Hepatocyte (in vitro differentiated cells): ENCODE data around the gene SH3RF3. TPM values are rescaled to one million over a fixed set of nuclear protein-coding genes. Genes with fewer than 3 reads are reported as not detected.

Experiments
- DNase-seq: peaks from one replicate; pipeline ENCODE4 v3.0.0-alpha.2; 2016; ENCODE audit warnings: low spot score
- H2AFZ ChIP-seq: fragments of 200-600 bp; sonication (generic); 2 replicates; pipeline ENCODE4 v1.6.0; 2016; ENCODE audit warnings: antibody characterized with exemption, mild to moderate bottlenecking
- H3K27ac ChIP-seq: fragments of 200-600 bp; sonication (generic); 2 replicates; pipeline ENCODE4 v1.5.1; 2016; ENCODE audit warnings: mild to moderate bottlenecking
- H3K27me3 ChIP-seq: fragments of 200-600 bp; sonication (generic); 2 replicates; pipeline ENCODE4 v1.6.1; 2016
- H3K36me3 ChIP-seq: fragments of 200-600 bp; sonication (generic); replicated peaks from 2 replicates; pipeline ENCODE4 v1.5.1; 2016; ENCODE audit warnings: low read depth; ENCODE audit not compliant: insufficient read depth
- H3K4me1 ChIP-seq: fragments of 200-600 bp; sonication (generic); 2 replicates; pipeline ENCODE4 v1.5.1; 2016; ENCODE audit warnings: mild to moderate bottlenecking, moderate library complexity; ENCODE audit not compliant: insufficient read depth
- H3K4me2 ChIP-seq: fragments of 200-600 bp; sonication (generic); 2 replicates; pipeline ENCODE4 v1.6.0; 2016
- H3K4me3 ChIP-seq: fragments of 200-600 bp; sonication (generic); 2 replicates; pipeline ENCODE4 v1.5.1; 2016; ENCODE audit warnings: mild to moderate bottlenecking
- H3K79me2 ChIP-seq: fragments of 200-600 bp; sonication (generic); 2 replicates; pipeline ENCODE4 v1.6.0; 2017; ENCODE audit warnings: mild to moderate bottlenecking
- H3K9me2 ChIP-seq: fragments of 200-600 bp; sonication (generic); replicated peaks from 2 replicates; pipeline ENCODE4 v1.6.0; 2017; ENCODE audit warnings: mild to moderate bottlenecking; ENCODE audit not compliant: insufficient read depth
- H3K9me3 ChIP-seq: fragments of 200-600 bp; sonication (generic); 2 replicates; pipeline ENCODE4 v1.5.1; 2016; ENCODE audit warnings: low read depth, mild to moderate bottlenecking
- H4K20me1 ChIP-seq: fragments of 200-600 bp; sonication (generic); 2 replicates; pipeline ENCODE4 v1.6.0; 2016; ENCODE audit warnings: mild to moderate bottlenecking; ENCODE audit not compliant: insufficient read depth, poor library complexity, severe bottlenecking
- EZH2 ChIP-seq: fragments of 200-600 bp; sonication (generic); IDR thresholded peaks from 2 replicates; pipeline ENCODE4 v1.6.1; 2016; ENCODE audit warnings: antibody characterized with exemption, mild to moderate bottlenecking, borderline replicate concordance
- EZH2phosphoT487 ChIP-seq: fragments of 200-600 bp; sonication (generic); IDR thresholded peaks from one replicate; pipeline ENCODE4 v1.6.1; 2018; ENCODE audit warnings: antibody characterized with exemption, mild to moderate bottlenecking, low read depth, moderate library complexity; ENCODE audit not compliant: unreplicated experiment, severe bottlenecking
- WGBS: methylation state at CpG from one replicate; pipeline ENCODE4 v1.1.6; 2016; ENCODE audit warnings: low lambda C conversion rate; ENCODE audit errors: missing lambda C conversion rate; 5-methylcytosine and 5-hydroxymethylcytosine counted together
- polyA plus RNA-seq: library from polyadenylated mRNA; unstranded; fragments of >200 nt; fragmentation: Nextera tagmentation; extraction: Ambion mirVana; gene quantifications from 2 replicates; pipeline ENCODE4 v1.2.1, GENCODE V29; 2016
- total RNA-seq: library from RNA; depleted of rRNA; stranded (reverse); fragments of >200 nt; gene quantifications from 2 replicates; pipeline ENCODE4 v1.2.3, GENCODE V29; 2014
- TF ChIP-seq, protein P1 (sequence below): fragments of 200-600 bp; sonication (generic); IDR thresholded peaks from 2 replicates; pipeline ENCODE4 v1.5.1; 2016; ENCODE audit warnings: antibody characterized with exemption, mild to moderate bottlenecking; ENCODE audit not compliant: poor library complexity

The SH3RF3 gene
- total and polyA plus RNA-seq, 2 experiments from 2014 or later: 1.9 to 2.1 TPM

DNA sequence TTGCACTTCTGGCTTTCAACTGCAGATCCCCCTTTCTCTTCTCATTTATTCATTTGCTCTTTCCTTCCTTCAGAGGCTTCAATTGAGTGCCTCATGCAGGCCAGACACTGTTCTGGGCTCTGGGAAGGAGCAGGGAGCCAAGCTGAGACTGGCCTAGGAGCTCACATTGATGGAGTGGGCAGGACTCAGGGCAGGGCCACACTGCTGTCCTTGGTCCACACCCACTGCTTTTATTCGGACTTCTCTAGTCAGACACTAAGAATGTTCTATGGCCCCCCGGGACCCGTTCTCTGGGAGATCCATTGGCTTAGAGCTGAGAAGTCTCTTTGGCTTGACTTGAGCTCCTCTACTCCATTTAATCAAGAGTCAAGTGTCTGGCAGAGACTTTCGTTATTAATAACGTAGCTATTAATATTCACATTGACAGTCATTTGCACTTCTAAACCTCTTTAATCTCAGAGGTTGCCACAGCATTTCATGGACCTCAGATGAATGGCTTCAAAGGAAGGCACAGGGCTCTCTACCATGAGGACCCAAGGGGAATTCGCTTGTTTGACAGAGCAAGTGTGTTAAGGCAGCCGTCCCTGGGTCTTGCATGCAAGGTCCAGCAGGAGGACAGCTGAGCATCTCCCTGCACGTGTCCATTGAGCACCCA, 20.1 kb downstream of the SH3RF3 start:
- DNase-seq: no peak
- H3K4me2 ChIP-seq: no peak overlapping the region
- H3K9me3 ChIP-seq: no peaks in the 10 kb centered on the region
- TF ChIP-seq EZH2 (no peak), EZH2phosphoT487 (no peak)
- TF ChIP-seq, protein P1, sequence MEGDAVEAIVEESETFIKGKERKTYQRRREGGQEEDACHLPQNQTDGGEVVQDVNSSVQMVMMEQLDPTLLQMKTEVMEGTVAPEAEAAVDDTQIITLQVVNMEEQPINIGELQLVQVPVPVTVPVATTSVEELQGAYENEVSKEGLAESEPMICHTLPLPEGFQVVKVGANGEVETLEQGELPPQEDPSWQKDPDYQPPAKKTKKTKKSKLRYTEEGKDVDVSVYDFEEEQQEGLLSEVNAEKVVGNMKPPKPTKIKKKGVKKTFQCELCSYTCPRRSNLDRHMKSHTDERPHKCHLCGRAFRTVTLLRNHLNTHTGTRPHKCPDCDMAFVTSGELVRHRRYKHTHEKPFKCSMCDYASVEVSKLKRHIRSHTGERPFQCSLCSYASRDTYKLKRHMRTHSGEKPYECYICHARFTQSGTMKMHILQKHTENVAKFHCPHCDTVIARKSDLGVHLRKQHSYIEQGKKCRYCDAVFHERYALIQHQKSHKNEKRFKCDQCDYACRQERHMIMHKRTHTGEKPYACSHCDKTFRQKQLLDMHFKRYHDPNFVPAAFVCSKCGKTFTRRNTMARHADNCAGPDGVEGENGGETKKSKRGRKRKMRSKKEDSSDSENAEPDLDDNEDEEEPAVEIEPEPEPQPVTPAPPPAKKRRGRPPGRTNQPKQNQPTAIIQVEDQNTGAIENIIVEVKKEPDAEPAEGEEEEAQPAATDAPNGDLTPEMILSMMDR: no peak
- no peaks in the 10 kb centered on the region for H3K4me1 ChIP-seq
- no peak overlapping the region for H3K4me3 ChIP-seq
- H2AFZ ChIP-seq: no peak overlapping the region
- no peaks in the 10 kb centered on the region for H3K9me2 ChIP-seq
- no peaks in the 10 kb centered on the region for H3K79me2 ChIP-seq
- H3K36me3 ChIP-seq: no peaks in the 10 kb centered on the region
- 90% methylated on average over 8 of the region's 8 CpGs for WGBS
- no peaks in the 10 kb centered on the region for H4K20me1 ChIP-seq
- no peaks in the 10 kb centered on the region for H3K27me3 ChIP-seq
- H3K27ac ChIP-seq: no peak overlapping the region

DNA sequence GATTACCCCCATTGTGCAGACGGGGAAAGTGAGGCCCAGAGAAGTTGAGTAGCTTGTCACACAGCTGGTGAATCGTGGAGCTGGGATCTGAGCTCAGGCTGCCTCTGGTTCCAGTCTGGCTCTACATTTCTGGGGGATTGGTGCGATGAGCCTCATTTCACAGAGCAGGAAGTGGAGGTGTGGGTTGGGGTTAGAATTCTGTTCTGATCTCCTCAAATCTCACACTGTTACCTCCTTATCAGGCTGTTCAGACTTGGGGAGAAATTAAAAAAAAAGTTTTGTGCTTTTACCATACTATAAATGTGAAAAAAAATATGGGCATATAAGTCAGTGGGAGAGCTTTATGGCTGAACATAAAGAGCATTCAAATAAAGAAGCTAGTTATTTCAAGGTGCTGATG, 21.6 kb downstream of the SH3RF3 start:
- Histone ChIP-seq H2AFZ (no peak overlapping the region), H4K20me1 (no peaks in the 10 kb centered on the region), H3K4me3 (no peak overlapping the region), H3K27ac (no peak overlapping the region), H3K36me3 (no peaks in the 10 kb centered on the region), H3K4me2 (no peak overlapping the region), H3K9me2 (no peaks in the 10 kb centered on the region), H3K4me1 (no peaks in the 10 kb centered on the region), H3K9me3 (no peaks in the 10 kb centered on the region), H3K27me3 (no peaks in the 10 kb centered on the region), H3K79me2 (no peaks in the 10 kb centered on the region)
- DNase-seq: no peak
- 89% methylated on average over 3 of the region's 3 CpGs for WGBS
- TF ChIP-seq EZH2 (no peak), EZH2phosphoT487 (no peak)
- TF ChIP-seq, protein P1: no peak

DNA sequence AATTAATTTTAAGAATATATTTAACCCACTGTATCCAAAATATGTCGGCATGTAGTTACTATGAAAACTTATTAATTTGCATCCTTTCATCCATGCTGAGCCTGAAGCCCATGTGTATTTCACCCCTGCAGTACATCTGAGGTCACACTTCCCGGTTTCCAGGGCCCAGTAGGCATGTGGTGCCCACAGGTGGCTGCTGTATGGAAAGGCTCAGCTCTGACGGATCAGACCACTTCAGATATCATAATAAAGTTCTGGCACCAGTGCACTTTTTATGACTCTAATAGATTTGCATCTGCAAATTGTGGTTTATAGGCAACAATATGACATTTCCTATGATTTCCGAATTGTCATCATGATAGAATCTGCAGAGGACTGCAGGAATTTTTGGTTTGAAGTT, 22.5 kb downstream of the SH3RF3 start:
- no peaks in the 10 kb centered on the region for H3K9me2 ChIP-seq
- H3K9me3 ChIP-seq: no peaks in the 10 kb centered on the region
- 91% methylated on average over 4 of the region's 4 CpGs for WGBS
- H3K36me3 ChIP-seq: no peaks in the 10 kb centered on the region
- H3K79me2 ChIP-seq: no peaks in the 10 kb centered on the region
- no peaks in the 10 kb centered on the region for H3K4me1 ChIP-seq
- H3K27ac ChIP-seq: no peak overlapping the region
- H3K4me3 ChIP-seq: no peak overlapping the region
- no peaks in the 10 kb centered on the region for H3K27me3 ChIP-seq
- no peak for TF ChIP-seq EZH2phosphoT487
- no peak for TF ChIP-seq EZH2
- TF ChIP-seq, protein P1: no peak
- DNase-seq: no peak
- H4K20me1 ChIP-seq: no peaks in the 10 kb centered on the region
- H2AFZ ChIP-seq: no peak overlapping the region
- H3K4me2 ChIP-seq: no peak overlapping the region
